Mucosa of descending colon (tissue), 3 donors: Measurements from ENCODE around the gene FHIT. TPM values are rescaled to one million over a fixed set of nuclear protein-coding genes. Genes with fewer than 3 reads are reported as not detected.
A peak's percentile ranks its signal among the peaks of the same experiment; 100 is the strongest.

ENCODE experiments used
- ATAC-seq: fragments of 200-7000 bp; cut with Tn5 transposase; one replicate; pipeline ENCODE4 v1.9.1; 2020; ENCODE audit warnings: mild to moderate bottlenecking, moderate library complexity
- DNase-seq, 3 donors: peaks; one replicate each; pipeline ENCODE4 v3.0.0-alpha.2; 2020
- H3K36me3 ChIP-seq: fragments of 200-600 bp; one replicate; pipeline ENCODE4 v1.8.0; 2021; ENCODE audit warnings: low read depth, mild to moderate bottlenecking
- H3K4me1 ChIP-seq: fragments of 200-600 bp; one replicate; pipeline ENCODE4 v1.8.0; 2021; ENCODE audit warnings: low read depth, mild to moderate bottlenecking
- H3K4me3 ChIP-seq: fragments of 200-600 bp; one replicate; pipeline ENCODE4 v1.8.0; 2021; ENCODE audit warnings: mild to moderate bottlenecking
- H3K9me3 ChIP-seq: fragments of 200-600 bp; one replicate; pipeline ENCODE4 v1.8.0; 2021; ENCODE audit warnings: mild to moderate bottlenecking
- CTCF ChIP-seq: fragments of 200-600 bp; IDR thresholded peaks from one replicate; pipeline ENCODE4 v1.8.0; 2022; ENCODE audit warnings: antibody characterized with exemption, mild to moderate bottlenecking
- intact Hi-C, 2 donors: fragments of 100-400 bp; cut with DNase I in 1 of 2; cut with micrococcal nuclease in 1 of 2; formaldehyde crosslinking; loops; one replicate each; pipeline versions ENCODE4 v1.11.0 to v1.11.1; 2022; cut with DNase I, micrococcal nuclease
- long read RNA-seq, 2 donors: library from polyadenylated mRNA; unstranded; transcript quantifications; one replicate each; pipeline ENCODE4 v2.0.0, GENCODE V29; 2019 to 2021
- total RNA-seq, 3 donors: library from RNA; stranded (reverse); fragmentation: NEBNext Ultra II Directional in 2 of 3; extraction: Animal tissue kit (Norgen Biotek cat#: 25700) in 2 of 3; gene quantifications; one replicate each; pipeline versions ENCODE4 v1.2.1 to v1.2.4, GENCODE V29; 2021 to 2023
- donor health status: DM: no; HTN: no; CAD: no; lungs with moderate emphysema.
- donor health status: DM: no; HTN: no; CAD: no.
- donor health status: DM: no; HTN: yes; CAD: no.

The FHIT gene
- total RNA-seq = 10 to 100 TPM in 2 of 3 donors, 1 to 10 TPM in 1; 8.9 to 20.7 (median 18.6) TPM
- long read RNA-seq, donor 1, partial matches to known transcripts = 0 of 5 reads
- long read RNA-seq, donor 1, other reads (novel, unspliced or antisense) = 5 of 5 reads
- long read RNA-seq, donor 2, partial matches to known transcripts = 0 of 3 reads
- long read RNA-seq, donor 2, other reads (novel, unspliced or antisense) = 3 of 3 reads

- no peak for TF ChIP-seq CTCF
Observed at GRCh38 chr3:61251174-61251972, at the start of gene FHIT. Gene FHIT (minus strand): TSS chr3:61251452.

GRCh38 chr3:61300786-61301185, 49.5 kb upstream of the FHIT start:
- Histone ChIP-seq H3K4me1 (no peaks in the 10 kb centered on the region), H3K9me3 (no peaks in the 10 kb centered on the region), H3K36me3 (no peaks in the 10 kb centered on the region), H3K4me3 (no peak overlapping the region)
- DNase-seq (no peak), ATAC-seq (no peak)
- TF ChIP-seq CTCF = no peak
- intact Hi-C loops = no loop called here

More at GRCh38 chr3:61251174-61251972, at the start of gene FHIT:
- ATAC-seq = peak; percentile 96
- Histone ChIP-seq H3K36me3 (no peaks in the 10 kb centered on the region), H3K4me1 (peaks cover 7% of the 10 kb centered on the region), H3K4me3 (peak within 1 kb of the TSS; percentile 65), H3K9me3 (no peaks in the 10 kb centered on the region)
- peak; percentile 96 to 97 (median 96) for DNase-seq
- intact Hi-C loops = no loop called here

- no peaks in the 10 kb centered on the region for H3K4me1 ChIP-seq
- H3K4me3 ChIP-seq = no peak overlapping the region
- intact Hi-C loops = no loop called here
- H3K9me3 ChIP-seq = no peaks in the 10 kb centered on the region
- TF ChIP-seq CTCF = no peak
- ATAC-seq = no peak
- DNase-seq = no peak
- no peaks in the 10 kb centered on the region for H3K36me3 ChIP-seq
Observed at GRCh38 chr3:61300006-61300380, 48.7 kb upstream of the FHIT start.

- H3K4me3 ChIP-seq = no peak overlapping the region
- no peak for ATAC-seq
- H3K4me1 ChIP-seq = no peaks in the 10 kb centered on the region
- H3K36me3 ChIP-seq = no peaks in the 10 kb centered on the region
- intact Hi-C loops = no loop called here
- TF ChIP-seq CTCF = no peak
- H3K9me3 ChIP-seq = no peaks in the 10 kb centered on the region
- DNase-seq = no peak
Observed at GRCh38 chr3:61299343-61300005, 48.2 kb upstream of the FHIT start.

- Histone ChIP-seq H3K9me3 (no peaks in the 10 kb centered on the region), H3K36me3 (no peaks in the 10 kb centered on the region), H3K4me3 (no peak overlapping the region), H3K4me1 (no peaks in the 10 kb centered on the region)
- no peak for DNase-seq
- intact Hi-C loops = no loop called here
- no peak for ATAC-seq
- TF ChIP-seq CTCF = no peak
Observed at GRCh38 chr3:61297821-61298220, 46.6 kb upstream of the FHIT start.
